Activated CD8-positive, alpha-beta memory T cell treated with anti-CD3 and anti-CD28 coated beads, Interleukin-2, amount 50 U/mL, for 1 hour (primary cell): Measurements from ENCODE around the gene STRADA.
A peak's percentile ranks its signal among the peaks of the same experiment; 100 is the strongest.

ENCODE experiments used
- DNase-seq: peaks from one replicate; pipeline ENCODE4 v3.0.0-alpha.2; 2020; ENCODE audit errors: extremely low read depth

Gene STRADA

GRCh38 chr17:63701456-63701820 is 40.2 kb downstream of the STRADA start:
- no peak for DNase-seq

GRCh38 chr17:63700528-63701455 is 40.8 kb downstream of the STRADA start:
- no peak for DNase-seq

GRCh38 chr17:63699638-63700527 is 41.7 kb downstream of the STRADA start, which contains the start of gene LIMD2:
Gene LIMD2 (minus strand): TSS chr17:63700125. CDS start chr17:63699298, 827 bp downstream.
- DNase-seq: peak; percentile 58

- DNase-seq: peak; percentile 78
Measured at GRCh38 chr17:63698886-63699637, 42.5 kb downstream of the STRADA start.

GRCh38 chr17:63698381-63698885 is 43.2 kb downstream of the STRADA start:
- DNase-seq: no peak

GRCh38 chr17:63697341-63698286 is 44.0 kb downstream of the STRADA start:
- peak; percentile 70 for DNase-seq

- DNase-seq: no peak
Measured at GRCh38 chr17:63696381-63696961, 45.1 kb downstream of the STRADA start.

GRCh38 chr17:63695889-63696288 is 45.7 kb downstream of the STRADA start:
- no peak for DNase-seq

- no peak for DNase-seq
Measured at GRCh38 chr17:63694950-63695773, 46.4 kb downstream of the STRADA start.

- DNase-seq: no peak
Measured at GRCh38 chr17:63694229-63694949, 47.2 kb downstream of the STRADA start.

GRCh38 chr17:63693411-63694113 is 48.0 kb downstream of the STRADA start:
- no peak for DNase-seq

GRCh38 chr17:63692195-63692816 is 49.3 kb downstream of the STRADA start:
- DNase-seq: no peak

GRCh38 chr17:63689479-63689878 is 52.1 kb downstream of the STRADA start:
- DNase-seq: no peak

- DNase-seq: no peak
Measured at GRCh38 chr17:63688396-63689020, 53.1 kb downstream of the STRADA start.

- no peak for DNase-seq
Measured at GRCh38 chr17:63686138-63686685, 55.4 kb downstream of the STRADA start.

GRCh38 chr17:63685578-63685977 is 56.0 kb downstream of the STRADA start:
- DNase-seq: no peak

- DNase-seq: no peak
Measured at GRCh38 chr17:63685041-63685440, 56.6 kb downstream of the STRADA start.
